RWPE2 (cell line): ENCODE measurements around the gene THAP4.

Experiments used
- ATAC-seq: fragments of 200-7000 bp; cut with Tn5 transposase; 3 replicates; pipeline ENCODE4 v1.9.1; 2021; ENCODE audit warnings: low read depth
- DNase-seq: peaks from one replicate; pipeline ENCODE4 v3.0.0-alpha.2; 2020; ENCODE audit warnings: low spot score
- H3K27ac ChIP-seq: fragments of 450-650 bp; 2 replicates; pipeline ENCODE4 v1.5.1; 2017; ENCODE audit warnings: mild to moderate bottlenecking; ENCODE audit not compliant: poor library complexity, severe bottlenecking
- H3K27me3 ChIP-seq: fragments of 250-450 bp; sonication (Bioruptor Pico); 2 replicates; pipeline ENCODE4 v1.5.1; 2021; ENCODE audit warnings: mild to moderate bottlenecking, moderate library complexity; ENCODE audit not compliant: insufficient read depth, poor library complexity, severe bottlenecking
- H3K36me3 ChIP-seq: fragments of 250-450 bp; sonication (Bioruptor Pico); 2 replicates; pipeline ENCODE4 v1.5.1; 2020; ENCODE audit warnings: low read depth, mild to moderate bottlenecking, moderate library complexity
- H3K4me1 ChIP-seq: fragments of 250-450 bp; sonication (Bioruptor Pico); 2 replicates; pipeline ENCODE4 v1.5.1; 2021; ENCODE audit warnings: mild to moderate bottlenecking, moderate library complexity; ENCODE audit not compliant: insufficient read depth, poor library complexity, severe bottlenecking
- H3K4me3 ChIP-seq: fragments of 250-450 bp; sonication (Bioruptor Pico); 2 replicates; pipeline ENCODE4 v1.5.1; 2021; ENCODE audit warnings: mild to moderate bottlenecking, moderate library complexity; ENCODE audit not compliant: severe bottlenecking
- H3K9me3 ChIP-seq: fragments of 250-450 bp; sonication (Bioruptor Pico); 2 replicates; pipeline ENCODE4 v1.5.1; 2021; ENCODE audit warnings: mild to moderate bottlenecking, moderate library complexity; ENCODE audit not compliant: severe bottlenecking
- CTCF ChIP-seq: fragments of 450-650 bp; IDR thresholded peaks from one replicate; pipeline ENCODE4 v1.5.1; 2017; ENCODE audit warnings: mild to moderate bottlenecking, moderate library complexity; ENCODE audit not compliant: poor library complexity, severe bottlenecking

THAP4 gene

GRCh38 chr2:241635756-241636155 is 1.2 kb downstream of the THAP4 start:
- H3K9me3 ChIP-seq = no peaks in the 10 kb centered on the region
- H3K36me3 ChIP-seq = peaks cover 48% of the 10 kb centered on the region
- DNase-seq (no peak), ATAC-seq (no peak)
- H3K4me1 ChIP-seq = peaks cover 10% of the 10 kb centered on the region
- H3K27ac ChIP-seq = peak overlapping the region; percentile 85
- H3K4me3 ChIP-seq = peak overlapping the region; percentile 96
- TF ChIP-seq CTCF = no peak
- H3K27me3 ChIP-seq = no peaks in the 10 kb centered on the region

GRCh38 chr2:241633561-241633960 is 3.4 kb downstream of the THAP4 start:
- peaks cover 46% of the 10 kb centered on the region for H3K36me3 ChIP-seq
- no peaks in the 10 kb centered on the region for H3K9me3 ChIP-seq
- H3K27ac ChIP-seq = no peak overlapping the region
- TF ChIP-seq CTCF = no peak
- no peak overlapping the region for H3K4me3 ChIP-seq
- DNase-seq (no peak), ATAC-seq (no peak)
- peaks cover 7% of the 10 kb centered on the region for H3K4me1 ChIP-seq
- H3K27me3 ChIP-seq = no peaks in the 10 kb centered on the region

GRCh38 chr2:241632478-241633325 is 4.3 kb downstream of the THAP4 start:
- no peak overlapping the region for H3K27ac ChIP-seq
- peaks cover 3% of the 10 kb centered on the region for H3K4me1 ChIP-seq
- ATAC-seq (no peak), DNase-seq (no peak)
- peaks cover 46% of the 10 kb centered on the region for H3K36me3 ChIP-seq
- no peaks in the 10 kb centered on the region for H3K9me3 ChIP-seq
- TF ChIP-seq CTCF = no peak
- H3K4me3 ChIP-seq = no peak overlapping the region
- H3K27me3 ChIP-seq = no peaks in the 10 kb centered on the region

- Histone ChIP-seq H3K4me3 (no peak overlapping the region), H3K27ac (no peak overlapping the region), H3K36me3 (peaks cover 56% of the 10 kb centered on the region), H3K4me1 (no peaks in the 10 kb centered on the region), H3K9me3 (no peaks in the 10 kb centered on the region), H3K27me3 (no peaks in the 10 kb centered on the region)
- ATAC-seq (no peak), DNase-seq (no peak)
- no peak for TF ChIP-seq CTCF
These were observed 7.1 kb downstream of the THAP4 start for GRCh38 chr2:241629762-241630435.
